Activated CD8-positive, alpha-beta memory T cell treated with anti-CD3 and anti-CD28 coated beads, Interleukin-2, amount 50 U/mL, for 1 hour (primary cell): ENCODE results near the gene AKT1S1.
A peak's percentile ranks its signal among the peaks of the same experiment; 100 is the strongest.

Source experiments
- DNase-seq: peaks from one replicate; pipeline ENCODE4 v3.0.0-alpha.2; 2020; ENCODE audit errors: extremely low read depth

The AKT1S1 gene

DNA sequence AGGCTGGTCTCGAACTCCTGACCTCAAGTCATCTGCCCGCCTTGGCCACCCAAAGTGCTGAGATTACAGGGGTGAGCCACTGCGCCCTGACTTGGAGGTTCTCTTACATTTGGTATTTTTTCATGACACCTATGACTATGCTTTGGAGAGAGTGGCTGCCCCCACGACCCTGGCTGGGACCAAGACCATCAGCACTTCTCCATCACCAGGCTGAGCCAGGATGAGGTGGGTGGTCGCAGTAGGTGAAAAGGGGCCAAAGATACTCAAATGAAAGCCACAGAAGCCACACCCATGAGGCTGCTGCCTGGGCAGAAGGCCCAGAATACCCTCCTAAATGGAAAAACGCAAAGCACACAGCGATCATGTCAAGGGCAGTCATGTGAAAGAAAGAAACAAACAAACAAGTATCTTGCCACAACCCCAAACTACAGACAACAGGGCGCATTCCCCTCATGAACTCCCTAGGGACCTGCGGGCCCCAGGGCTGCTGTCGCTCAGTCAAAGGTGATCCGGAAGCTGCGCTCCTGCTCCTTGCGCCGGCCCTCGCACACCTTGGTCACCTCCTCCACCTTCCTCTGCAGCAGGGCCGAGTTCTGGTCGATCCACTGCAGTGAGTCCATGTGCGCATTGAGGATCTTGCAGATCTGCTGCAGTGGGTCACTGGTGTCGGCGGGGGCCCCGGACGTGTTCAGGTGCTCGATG, 30.7 kb upstream of the AKT1S1 start:
- DNase-seq = no peak

GRCh38 chr19:49906879-49907564, 29.9 kb upstream of the AKT1S1 start:
- no peak for DNase-seq

DNA sequence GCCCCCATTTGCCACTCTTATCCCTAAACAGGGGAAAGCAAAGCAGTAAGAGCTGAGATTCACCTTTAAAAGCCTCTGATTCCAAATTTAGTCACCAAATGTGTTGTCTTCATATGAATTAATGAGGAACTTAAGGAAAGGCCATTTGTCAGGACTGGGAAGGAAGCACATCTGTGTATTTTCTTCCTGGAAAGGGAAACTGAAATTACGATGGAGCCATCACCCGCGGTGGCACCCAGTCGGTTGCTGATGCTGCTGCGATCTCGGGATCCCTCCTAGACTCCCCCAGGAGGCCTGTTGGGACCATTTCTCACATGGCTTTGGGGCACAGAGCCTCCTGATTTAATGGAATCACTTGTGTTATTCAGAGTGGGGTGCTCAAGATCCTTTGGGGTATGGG, 27.0 kb upstream of the AKT1S1 start:
- DNase-seq = no peak

GRCh38 chr19:49896863-49897621, 19.9 kb upstream of the AKT1S1 start, which contains the start of gene IL4I1:
IL4I1 (minus strand) TSS chr19:49896887; CDS start chr19:49896160, 727 bp downstream.
- DNase-seq = peak; percentile 28

GRCh38 chr19:49895566-49896297, 18.6 kb upstream of the AKT1S1 start:
- DNase-seq = no peak

DNA sequence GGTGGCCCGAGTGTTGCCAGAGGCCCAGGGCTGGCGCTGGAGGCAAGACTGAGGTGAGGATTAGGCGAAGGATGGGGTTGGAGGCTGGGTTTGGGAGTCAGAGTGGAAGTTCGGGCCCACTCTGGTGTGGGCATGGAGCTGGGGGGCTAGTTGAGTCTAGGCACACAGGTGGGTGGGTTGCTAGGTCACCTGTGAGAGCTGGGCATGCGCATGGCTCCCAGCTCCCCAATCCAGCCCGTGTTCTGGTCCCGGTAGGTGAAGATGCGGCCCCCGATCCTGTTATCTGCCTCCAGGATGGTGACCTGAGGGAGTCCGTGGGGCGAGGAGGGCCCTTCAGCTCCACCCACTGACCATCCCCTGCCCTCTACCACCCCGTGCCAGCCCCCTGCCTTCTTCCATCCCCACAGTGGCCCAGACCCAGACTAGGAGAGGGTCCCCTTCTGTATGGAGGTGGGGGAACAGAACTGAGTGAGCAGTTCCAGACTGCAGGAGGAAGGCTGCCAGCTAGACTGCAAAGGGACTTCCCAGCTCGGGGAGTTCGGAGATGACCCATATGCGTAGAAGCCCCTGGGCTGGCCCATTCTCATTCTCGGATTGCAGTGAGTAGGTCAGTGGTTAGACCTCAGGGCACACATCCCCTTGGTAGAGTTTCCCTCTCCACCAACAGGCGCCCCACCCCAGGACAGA, 17.9 kb upstream of the AKT1S1 start:
- DNase-seq = no peak

GRCh38 chr19:49894011-49894664, 17.0 kb upstream of the AKT1S1 start:
- DNase-seq = no peak

DNA sequence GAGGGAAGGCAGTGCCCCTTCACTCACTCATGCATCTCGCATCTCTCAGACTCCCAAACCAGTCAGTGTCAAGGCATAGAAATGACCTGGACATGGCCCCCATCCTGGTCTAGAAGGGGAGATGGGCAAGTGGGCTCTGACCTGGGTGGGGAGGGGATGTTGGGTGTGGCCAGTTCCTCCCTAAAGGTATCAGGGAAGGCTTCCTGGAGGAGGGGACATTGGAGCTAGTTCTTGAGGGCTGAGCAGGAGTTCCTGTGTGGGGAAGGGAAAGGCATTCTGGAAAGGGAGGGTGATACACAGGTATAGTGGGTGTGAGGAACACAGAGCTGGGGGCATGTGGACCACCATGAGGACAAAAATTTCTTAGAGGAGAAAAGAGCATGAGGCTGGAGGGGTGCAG, 15.6 kb upstream of the AKT1S1 start:
- DNase-seq = no peak

DNA sequence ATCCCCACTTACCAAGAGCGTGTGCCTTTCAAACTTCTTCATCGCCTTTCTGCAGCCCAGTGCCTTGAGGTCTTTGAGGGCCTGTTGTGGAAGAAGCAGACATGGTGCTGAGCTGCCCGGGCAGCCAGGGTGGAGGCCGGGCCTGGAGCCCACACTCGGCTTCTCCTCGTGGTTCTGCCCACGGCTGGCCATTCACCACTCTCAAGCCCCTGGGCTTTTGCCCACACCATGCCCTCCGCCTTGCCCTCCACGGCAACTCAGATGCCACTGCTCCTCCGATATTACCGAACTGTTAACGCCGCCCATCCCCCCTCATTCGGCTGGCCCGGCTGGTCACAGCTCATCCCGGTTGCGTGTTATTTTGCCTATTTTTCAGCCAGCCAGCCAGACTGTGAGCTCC, 14.2 kb upstream of the AKT1S1 start:
- DNase-seq = no peak

GRCh38 chr19:49890349-49891311, 13.5 kb upstream of the AKT1S1 start:
- DNase-seq = no peak

DNA sequence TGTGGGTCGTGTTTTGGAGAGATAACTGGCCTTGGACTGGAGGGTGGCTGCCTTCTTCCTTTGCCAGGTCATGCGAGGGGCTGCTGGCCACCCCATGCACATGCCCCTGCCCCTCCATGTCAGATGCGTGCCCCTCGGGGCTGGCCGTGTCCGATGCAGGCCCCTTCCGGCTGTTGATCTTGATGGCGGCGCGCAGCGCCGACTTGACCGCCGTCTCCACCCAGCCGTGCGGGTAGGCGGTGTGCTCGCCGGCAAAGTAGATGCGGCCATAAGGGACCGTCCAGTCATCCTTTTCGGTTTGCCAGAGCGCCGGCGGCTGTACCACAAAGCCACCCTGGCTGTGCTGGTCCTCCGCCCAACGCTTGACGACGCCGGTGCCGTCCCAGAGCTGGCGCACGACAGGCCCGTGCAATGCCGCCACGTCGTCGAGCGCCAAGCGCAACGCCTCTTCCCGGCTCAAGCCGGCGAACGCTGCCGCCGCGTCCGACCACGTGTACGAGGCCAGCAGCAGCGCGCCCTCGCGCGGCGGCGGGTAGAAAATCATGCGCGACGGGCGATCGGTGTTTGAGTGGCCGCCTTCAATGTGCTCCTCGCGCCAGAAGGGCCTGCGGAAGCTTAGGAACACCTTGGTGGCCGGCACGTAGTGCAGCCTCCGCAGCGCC, 12.7 kb upstream of the AKT1S1 start:
- no peak for DNase-seq

DNA sequence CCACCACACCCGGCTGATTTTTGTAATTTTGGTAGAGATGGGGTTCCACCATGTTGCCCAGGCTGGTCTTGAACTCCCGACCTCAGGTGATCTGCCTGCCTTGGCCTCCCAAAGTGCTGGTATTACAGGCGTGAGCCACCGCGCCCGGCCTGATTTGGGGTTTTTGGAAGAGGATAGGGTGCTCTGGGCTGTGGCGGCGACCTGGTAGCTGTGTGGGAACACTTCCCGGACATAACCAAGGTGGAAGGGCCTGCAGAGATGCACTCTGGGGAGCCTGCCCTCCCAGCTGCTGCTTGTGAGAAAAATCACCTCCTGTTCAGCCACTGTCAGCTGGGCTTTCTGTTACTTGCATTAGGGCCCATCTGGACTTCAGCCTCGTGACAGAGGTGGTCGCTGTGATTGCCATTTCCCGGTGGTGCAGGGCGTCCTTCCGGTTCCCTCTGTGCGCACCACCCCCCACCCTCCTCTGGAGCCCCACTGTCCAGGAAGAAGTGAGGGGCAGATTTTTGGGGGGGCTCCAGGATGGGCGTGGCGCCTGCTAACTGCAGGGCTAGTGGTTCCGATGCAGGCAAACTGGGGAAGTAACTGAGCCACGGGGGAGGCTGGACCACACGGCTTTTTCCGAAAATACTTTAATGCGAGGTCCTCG, 12.0 kb upstream of the AKT1S1 start:
- DNase-seq = no peak

DNA sequence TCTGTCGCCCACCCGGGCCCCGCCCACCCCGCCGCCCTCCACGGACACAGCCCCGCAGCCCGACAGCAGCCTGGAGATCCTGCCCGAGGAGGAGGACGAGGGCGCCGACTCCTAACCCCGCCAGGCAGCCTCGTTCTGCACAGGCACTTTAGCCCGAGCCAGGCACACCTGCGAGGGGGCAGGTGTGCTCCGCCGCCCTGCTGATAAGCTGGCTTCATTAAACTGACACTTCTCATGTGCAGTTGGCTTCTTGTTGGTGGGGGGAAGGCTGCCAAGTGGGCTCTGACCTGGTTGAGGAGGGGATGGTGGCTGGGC, 11.3 kb upstream of the AKT1S1 start:
- no peak for DNase-seq

GRCh38 chr19:49887665-49888509, 10.7 kb upstream of the AKT1S1 start:
- no peak for DNase-seq

- DNase-seq = no peak
Measured at GRCh38 chr19:49887037-49887664, 10.0 kb upstream of the AKT1S1 start.

DNA sequence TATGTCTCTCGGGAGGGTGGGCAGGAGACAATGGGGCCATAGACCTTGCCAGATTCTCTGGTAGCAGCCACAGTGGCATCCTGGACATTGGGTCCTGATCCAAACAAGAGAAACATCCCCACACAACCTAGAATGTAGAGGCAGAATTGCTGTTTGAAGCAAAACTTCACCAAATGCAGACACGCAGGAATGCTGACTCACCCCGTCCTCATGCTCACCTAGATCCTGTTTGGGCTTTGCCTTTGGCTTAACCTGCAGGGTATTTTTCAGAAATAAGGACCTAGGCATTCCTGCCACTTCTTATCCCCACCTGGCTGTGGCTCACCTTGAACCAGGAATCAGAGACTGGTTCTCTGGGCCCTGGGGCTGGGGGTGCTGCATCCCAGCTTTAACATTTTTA, 7.6 kb upstream of the AKT1S1 start:
- DNase-seq = no peak

GRCh38 chr19:49884109-49884508, 7.0 kb upstream of the AKT1S1 start:
- no peak for DNase-seq
